ENCODE data around the gene PCDHGA3.
"Not testable (repeated sequence)": the region's sequence is repeated elsewhere in the genome, so short reads cannot be mapped to it uniquely, and the experiment has no call there.

PCDHGA3 gene

DNA sequence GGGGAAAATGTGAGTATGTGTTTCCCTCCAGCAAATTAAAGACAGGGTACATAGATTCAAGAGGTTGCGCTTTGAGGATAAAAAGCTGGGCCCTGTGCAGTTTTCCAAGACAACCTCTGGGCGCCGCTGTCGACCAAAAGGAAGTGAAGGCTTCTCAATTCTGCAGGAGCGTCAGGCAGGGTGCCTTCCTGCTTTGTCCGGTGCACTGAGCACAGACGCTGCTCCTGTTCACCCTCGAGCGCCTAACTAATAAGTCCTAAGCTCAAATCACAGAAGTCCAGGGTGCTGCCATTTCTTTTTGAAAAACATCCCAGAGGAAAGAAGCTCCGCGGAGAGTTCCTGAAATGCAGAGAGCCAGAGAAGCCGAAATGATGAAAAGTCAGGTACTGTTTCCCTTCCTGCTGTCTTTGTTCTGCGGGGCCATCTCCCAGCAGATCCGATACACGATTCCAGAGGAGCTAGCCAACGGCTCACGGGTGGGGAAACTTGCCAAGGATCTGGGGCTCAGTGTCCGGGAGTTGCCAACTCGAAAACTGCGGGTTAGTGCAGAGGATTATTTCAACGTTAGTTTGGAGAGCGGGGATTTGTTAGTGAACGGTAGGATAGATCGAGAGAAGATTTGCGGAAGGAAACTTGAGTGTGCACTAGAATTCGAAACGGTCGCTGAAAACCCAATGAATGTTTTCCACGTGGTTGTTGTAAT is 6.4 kb downstream of the PCDHGA3 start, which contains the start of gene PCDHGB1:
PCDHGB1 (plus strand) TSS at position 183 of the 703 bp plus-strand sequence; CDS start at position 345, 162 bp downstream.
- peak; percentile 50 for DNase-seq

DNA sequence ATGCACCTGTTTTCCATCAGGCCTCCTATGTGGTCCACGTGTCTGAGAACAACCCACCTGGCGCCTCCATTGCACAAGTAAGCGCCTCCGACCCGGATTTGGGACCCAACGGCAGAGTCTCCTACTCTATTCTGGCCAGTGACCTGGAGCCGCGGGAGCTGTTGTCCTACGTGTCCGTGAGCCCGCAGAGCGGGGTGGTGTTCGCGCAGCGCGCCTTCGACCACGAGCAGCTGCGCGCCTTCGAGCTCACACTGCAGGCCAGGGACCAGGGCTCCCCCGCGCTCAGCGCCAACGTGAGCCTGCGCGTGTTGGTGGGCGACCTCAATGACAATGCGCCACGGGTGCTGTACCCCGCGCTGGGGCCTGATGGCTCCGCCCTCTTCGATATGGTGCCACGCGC is 8.0 kb downstream of the PCDHGA3 start:
- no peak for DNase-seq

DNA sequence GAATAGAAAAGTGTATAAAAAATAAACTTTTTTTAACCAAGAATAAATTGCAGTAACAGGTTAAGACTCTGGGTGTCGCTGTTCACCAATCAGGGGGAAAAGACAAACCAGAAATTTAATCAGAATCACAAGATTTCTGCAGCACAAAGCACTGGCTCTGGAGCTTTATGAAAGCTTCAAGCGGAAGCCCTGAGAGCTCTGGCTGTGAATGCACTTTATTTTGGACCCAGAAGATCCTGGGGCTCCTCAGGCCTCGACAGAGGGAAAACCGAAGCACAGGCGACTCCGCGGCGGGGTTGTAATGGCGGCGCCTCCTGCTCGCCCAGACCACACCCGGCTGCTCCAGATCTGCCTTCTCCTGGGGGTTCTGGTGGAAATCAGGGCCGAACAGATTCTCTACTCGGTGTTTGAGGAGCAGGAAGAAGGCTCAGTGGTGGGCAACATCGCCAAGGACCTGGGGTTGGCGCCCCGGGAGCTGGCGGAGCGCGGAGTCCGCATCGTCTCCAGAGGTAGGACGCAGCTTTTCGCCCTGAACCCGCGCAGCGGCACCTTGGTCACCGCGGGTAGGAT is 11.4 kb downstream of the PCDHGA3 start, which contains the start of gene PCDHGA4:
PCDHGA4 (plus strand) TSS at position 122 of the 570 bp plus-strand sequence; CDS start at position 209, 87 bp downstream.
- no peak for DNase-seq

DNA sequence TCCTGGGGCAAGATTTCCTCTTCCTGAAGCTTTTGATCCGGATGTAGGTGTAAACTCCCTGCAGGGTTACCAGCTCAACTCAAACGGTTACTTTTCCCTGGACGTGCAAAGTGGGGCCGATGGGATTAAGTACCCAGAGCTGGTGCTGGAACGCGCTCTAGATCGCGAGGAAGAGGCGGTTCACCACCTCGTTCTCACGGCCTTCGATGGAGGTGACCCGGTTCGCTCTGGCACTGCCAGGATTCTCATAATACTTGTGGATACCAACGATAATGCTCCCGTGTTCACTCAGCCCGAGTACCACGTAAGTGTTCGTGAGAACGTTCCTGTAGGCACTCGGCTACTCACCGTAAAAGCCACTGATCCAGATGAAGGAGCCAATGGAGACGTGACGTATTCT is 12.0 kb downstream of the PCDHGA3 start:
- DNase-seq: no peak

DNA sequence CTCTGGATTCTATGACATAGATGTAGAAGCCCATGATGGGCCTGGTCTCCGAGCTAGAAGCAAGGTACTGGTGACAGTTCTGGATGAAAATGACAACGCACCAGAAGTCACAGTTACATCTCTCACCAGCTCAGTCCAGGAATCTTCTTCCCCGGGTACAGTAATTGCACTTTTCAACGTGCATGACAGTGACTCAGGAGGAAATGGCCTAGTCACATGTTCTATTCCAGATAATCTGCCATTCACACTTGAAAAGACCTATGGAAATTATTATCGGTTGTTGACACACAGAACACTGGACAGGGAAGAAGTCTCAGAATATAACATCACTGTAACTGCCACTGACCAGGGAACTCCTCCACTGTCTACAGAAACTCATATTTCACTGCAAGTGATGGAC is 12.5 kb downstream of the PCDHGA3 start:
- no peak for DNase-seq

DNA sequence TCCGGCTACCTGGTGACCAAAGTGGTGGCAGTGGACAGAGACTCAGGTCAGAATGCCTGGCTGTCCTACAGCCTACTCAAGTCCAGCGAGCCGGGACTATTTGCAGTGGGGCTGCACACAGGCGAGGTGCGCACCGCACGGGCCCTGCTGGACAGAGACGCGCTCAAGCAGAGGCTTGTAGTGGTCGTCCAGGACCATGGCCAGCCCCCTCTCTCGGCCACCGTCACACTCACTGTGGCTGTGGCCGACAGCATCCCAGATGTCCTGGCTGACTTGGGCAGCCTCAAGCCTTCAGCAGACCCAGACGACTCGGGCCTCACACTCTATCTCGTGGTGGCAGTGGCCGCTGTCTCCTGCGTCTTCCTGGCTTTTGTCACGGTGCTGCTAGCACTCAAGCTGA is 13.3 kb downstream of the PCDHGA3 start:
- no peak for DNase-seq

DNA sequence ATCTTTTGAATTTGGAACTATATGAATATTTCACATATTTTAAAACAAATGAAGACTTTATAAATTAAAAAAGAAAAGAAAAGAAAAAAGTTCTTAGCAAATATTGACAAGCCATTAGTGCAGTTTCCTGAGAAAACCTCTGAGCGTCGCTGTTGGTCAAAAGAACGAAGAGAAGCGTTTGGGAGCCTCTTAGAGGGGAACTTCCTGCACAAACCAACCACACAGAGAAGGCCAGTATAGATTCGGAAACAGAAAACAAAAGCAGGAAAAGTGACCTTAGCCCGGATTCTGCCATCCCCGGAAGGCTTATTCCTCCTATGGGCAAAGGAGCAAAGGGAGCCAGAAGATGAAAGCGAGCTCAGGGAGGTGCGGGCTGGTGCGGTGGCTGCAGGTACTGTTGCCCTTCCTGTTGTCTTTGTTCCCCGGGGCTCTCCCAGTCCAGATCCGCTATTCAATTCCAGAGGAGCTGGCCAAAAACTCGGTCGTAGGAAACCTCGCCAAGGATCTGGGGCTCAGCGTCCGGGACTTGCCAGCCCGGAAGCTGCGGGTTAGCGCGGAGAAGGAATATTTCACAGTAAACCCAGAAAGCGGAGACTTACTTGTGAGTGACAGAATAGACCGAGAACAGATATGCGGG is 16.3 kb downstream of the PCDHGA3 start, which contains the start of gene PCDHGB2:
PCDHGB2 (plus strand) TSS at position 205 of the 637 bp plus-strand sequence; CDS start at position 347, 142 bp downstream.
- DNase-seq: peak; percentile 38

DNA sequence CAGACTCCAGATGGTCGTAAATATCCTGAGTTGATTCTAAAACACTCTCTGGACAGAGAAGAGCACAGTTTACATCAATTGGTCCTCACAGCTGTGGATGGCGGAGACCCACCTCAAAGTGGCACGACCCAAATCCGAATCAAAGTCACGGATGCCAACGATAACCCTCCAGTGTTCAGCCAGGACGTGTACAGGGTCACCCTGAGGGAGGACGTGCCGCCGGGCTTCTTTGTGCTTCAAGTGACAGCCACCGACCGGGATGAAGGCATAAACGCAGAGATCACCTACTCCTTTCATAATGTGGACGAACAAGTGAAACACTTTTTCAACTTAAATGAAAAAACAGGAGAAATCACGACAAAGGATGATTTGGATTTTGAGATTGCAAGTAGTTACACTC is 17.1 kb downstream of the PCDHGA3 start:
- DNase-seq: no peak

DNA sequence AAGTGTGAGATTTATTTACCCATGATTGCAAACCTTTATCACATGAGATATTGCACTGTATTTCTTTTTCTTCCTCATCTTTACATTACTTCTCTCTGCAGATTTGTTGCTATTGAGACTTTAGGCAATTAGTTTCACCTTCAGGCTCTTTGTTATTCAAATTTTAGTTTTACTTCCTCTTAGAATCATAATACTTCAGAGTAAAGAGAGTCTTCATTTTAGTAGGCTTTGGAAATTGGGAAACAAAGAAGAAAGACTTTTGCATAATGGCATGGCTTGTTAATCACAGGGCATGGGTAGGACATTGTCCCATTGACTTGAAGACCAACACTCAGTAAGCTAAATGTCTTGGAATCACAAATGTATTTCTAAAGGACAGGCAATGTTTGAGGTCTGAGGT is 19.1 kb downstream of the PCDHGA3 start:
- DNase-seq: no peak

DNA sequence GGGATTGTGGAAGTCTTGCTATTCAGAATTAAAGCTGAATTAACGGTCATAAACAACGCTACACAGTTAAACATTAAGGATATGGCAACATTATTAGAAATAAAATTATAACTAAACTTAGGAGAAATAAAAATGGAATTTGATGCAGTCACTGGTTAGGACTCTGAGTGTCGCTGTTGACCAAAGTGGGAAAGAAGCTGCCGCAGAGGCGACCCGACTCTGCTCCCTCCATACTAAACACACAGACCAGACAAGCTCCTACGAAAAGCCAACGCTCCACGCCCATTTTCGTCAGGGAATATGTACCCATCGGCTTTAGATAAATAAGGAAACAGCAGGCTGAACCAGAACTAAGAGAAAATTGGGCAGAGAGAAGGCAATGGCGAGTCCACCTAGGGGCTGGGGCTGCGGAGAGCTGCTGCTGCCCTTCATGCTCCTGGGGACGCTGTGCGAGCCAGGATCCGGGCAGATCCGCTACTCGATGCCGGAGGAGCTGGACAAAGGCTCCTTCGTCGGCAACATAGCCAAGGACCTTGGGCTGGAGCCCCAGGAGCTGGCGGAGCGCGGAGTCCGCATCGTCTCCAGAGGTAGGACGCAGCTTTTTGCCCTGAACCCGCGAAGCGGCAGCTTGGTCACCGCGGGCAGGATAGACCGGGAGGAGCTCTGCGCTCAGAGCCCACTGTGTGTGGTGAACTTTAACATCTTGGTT is 20.5 kb downstream of the PCDHGA3 start, which contains the start of gene PCDHGA5:
PCDHGA5 (plus strand) TSS at position 211 of the 709 bp plus-strand sequence; CDS start at position 380, 169 bp downstream.
- no peak for DNase-seq

DNA sequence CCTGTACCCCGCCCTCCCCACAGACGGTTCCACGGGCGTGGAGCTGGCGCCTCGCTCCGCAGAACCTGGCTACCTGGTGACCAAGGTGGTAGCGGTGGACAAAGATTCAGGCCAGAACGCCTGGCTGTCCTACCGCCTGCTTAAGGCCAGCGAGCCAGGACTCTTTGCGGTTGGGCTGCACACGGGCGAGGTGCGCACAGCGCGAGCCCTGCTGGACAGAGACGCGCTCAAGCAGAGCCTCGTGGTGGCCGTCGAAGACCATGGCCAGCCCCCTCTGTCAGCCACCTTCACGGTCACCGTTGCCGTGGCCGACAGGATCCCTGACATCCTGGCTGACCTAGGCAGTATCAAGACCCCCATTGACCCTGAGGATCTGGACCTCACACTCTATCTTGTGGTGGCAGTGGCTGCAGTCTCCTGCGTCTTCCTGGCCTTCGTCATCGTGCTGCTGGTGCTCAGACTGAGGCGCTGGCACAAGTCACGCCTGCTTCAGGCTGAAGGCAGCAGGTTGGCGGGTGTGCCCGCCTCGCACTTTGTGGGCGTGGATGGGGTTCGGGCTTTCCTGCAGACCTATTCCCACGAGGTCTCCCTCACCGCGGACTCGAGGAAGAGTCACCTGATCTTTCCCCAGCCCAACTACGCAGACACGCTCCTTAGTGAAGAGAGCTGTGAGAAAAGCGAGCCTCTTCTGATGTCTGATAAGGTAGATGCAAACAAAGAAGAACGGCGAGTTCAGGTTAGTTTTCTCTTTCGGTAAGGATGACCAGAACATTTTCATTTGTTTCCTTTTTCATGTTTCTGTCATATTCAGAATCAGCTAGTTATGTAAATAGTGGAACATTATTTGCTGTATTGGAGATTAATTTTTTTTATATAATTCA is 22.6 kb downstream of the PCDHGA3 start:
- no peak for DNase-seq

DNA sequence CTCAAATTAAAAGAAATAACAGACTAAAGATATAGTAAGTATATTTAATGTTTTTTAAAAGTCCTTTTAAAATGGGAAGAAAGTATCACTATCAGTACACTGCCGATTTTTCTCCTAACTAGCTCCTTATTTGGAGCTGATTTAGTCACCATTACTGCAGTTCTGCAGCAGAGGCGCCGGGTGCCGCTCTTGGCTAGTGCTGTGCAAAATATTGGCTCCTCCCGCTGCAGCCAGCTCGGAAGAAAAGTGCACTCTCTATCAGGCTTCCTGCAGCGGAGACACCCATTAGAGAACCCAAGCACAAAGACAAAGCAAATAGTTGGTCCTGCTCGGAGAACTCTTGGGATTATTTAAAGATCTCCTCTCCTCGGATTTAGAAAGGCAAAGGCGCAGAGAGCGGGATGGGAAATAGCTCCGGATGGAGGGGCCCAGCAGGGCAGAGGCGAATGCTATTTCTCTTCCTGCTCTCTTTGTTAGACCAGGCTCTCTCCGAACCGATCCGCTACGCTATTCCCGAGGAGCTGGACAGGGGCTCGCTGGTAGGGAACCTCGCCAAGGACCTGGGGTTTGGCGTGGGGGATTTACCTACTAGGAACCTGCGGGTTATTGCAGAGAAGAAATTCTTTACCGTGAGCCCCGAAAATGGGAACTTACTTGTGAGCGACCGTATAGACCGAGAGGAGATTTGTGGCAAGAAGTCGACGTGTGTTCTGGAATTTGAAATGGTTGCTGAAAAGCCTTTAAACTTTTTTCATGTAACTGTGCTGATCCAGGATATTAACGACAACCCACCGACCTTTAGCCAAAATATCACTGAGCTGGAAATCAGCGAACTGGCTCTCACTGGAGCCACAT is 26.6 kb downstream of the PCDHGA3 start, which contains the start of gene PCDHGB3:
PCDHGB3 (plus strand) TSS at position 249 of the 855 bp plus-strand sequence; CDS start at position 402, 153 bp downstream.
- no peak for DNase-seq

DNA sequence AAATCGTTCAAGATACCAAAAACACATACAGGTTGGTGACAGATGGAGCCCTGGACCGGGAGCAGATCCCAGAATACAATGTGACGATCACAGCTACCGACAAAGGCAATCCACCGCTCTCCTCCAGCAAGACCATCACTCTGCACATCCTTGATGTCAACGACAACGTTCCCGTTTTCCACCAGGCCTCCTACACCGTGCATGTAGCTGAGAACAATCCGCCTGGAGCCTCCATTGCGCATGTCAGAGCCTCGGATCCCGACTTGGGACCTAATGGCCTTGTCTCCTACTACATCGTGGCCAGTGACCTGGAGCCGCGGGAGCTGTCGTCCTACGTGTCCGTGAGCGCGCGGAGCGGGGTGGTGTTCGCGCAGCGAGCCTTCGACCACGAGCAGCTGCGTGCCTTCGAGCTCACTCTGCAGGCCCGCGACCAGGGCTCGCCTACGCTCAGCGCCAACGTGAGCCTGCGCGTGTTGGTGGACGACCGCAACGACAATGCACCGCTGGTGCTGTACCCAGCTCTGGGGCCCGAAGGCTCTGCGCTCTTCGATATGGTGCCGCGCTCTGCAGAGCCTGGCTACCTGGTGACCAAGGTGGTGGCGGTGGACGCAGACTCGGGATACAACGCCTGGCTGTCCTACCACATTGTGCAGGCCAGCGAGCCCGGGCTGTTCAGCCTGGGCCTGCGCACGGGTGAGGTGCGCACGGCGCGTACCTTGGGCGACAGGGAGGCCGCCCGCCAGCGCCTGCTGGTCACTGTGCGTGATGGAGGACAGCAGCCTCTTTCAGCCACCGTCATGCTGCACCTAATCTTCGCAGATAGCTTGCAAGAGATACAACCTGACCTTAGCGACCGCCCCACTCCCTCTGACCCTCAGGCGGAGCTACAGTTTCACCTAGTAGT is 28.2 kb downstream of the PCDHGA3 start:
- DNase-seq: no peak

DNA sequence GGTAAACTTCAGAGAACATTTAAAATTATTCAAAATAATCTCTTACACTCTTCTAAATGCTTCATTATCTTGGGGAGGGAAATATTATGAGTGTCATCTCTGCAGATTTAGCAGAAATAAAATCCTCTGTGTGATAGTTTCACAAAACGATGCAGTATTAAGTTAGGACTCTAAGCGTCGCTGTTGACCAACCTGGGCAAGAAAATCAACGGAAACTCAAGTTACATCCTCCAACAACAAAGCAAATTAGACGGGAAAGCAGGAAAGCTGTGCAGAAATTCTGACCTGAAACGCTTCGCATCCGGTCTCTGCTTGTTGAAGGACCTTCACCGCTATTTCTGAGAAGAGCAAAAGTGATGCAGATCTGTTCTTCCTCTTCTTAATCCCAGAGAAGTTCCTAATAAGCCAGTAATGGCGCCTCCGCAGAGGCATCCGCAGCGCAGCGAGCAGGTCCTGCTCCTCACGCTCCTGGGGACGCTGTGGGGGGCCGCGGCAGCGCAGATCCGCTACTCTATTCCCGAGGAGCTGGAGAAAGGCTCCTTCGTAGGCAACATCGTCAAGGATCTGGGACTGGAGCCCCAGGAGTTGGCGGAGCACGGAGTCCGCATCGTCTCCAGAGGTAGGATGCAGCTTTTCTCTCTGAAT is 30.2 kb downstream of the PCDHGA3 start, which contains the start of gene PCDHGA6:
PCDHGA6 (plus strand) TSS at position 219 of the 645 bp plus-strand sequence; CDS start at position 412, 193 bp downstream.
- DNase-seq: no peak

DNA sequence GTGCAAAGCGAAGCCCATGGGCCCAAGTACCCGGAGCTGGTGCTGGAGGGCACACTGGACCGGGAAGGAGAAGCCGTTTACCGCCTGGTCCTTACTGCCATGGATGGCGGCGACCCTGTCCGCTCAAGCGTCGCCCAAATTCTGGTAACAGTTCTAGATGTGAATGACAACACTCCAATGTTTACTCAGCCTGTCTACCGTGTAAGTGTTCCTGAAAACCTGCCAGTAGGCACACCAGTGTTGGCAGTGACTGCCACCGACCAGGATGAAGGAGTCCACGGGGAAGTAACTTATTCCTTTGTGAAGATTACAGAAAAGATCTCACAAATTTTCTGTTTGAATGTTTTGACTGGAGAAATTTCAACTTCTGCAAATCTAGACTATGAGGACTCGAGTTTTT is 31.0 kb downstream of the PCDHGA3 start:
- DNase-seq: no peak

DNA sequence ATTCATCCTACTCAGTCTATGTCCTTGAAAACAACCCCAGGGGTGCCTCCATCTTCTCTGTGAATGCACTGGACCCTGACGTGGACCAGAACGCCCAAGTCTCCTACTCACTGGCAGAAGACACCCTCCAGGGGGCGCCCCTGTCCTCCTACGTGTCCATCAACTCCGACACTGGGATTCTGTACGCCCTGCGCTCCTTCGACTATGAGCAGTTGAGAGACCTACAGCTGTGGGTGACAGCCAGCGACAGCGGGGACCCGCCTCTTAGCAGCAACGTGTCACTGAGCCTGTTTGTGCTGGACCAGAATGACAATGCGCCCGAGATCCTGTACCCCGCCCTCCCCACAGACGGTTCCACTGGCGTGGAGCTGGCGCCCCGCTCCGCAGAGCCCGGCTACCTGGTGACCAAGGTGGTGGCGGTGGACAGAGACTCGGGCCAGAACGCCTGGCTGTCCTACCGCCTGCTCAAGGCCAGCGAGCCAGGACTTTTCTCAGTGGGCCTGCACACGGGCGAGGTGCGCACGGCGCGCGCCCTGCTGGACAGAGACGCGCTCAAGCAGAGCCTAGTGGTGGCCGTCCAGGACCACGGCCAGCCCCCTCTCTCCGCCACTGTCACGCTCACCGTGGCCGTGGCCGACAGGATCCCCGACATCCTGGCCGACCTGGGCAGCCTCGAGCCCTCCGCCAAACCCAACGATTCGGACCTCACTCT is 32.0 kb downstream of the PCDHGA3 start:
- DNase-seq: not testable (repeated sequence)

DNA sequence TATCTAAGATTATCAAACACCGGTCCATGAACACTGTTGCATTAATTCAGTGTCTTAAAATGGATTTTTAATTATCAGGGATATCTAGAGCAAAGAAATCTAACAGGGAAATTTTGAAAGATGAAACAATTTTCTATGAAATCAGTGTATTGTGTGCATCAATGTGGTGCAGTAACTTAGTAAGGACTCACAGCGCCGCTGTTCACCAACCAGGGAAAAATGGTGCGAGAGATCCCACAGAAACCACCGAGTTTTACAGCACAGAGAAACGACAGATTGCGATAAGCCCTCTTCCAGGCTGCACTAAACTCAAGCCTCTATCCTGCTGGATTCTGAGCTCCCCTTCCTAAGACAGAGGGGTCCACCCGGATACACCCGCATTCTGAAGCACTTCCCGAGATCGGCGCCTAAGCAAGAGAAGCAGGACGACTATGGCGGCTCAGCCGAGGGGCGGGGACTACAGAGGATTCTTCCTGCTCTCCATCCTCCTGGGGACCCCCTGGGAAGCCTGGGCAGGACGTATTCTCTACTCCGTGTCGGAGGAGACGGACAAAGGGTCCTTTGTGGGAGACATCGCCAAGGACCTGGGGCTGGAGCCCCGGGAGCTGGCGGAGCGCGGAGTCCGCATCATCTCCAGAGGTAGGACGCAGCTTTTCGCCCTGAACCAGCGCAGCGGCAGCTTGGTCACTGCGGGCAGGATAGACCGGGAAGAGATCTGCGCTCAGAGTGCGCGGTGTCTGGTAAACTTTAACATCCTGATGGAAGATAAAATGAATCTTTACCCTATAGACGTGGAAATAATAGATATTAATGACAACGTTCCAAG is 39.1 kb downstream of the PCDHGA3 start, which contains the start of gene PCDHGA7:
PCDHGA7 (plus strand) TSS at position 274 of the 826 bp plus-strand sequence; CDS start at position 432, 158 bp downstream.
- DNase-seq: no peak

Data from COR-L47 (cell line).